Measurements from ENCODE around the gene WDR33.

WDR33 gene

DNA sequence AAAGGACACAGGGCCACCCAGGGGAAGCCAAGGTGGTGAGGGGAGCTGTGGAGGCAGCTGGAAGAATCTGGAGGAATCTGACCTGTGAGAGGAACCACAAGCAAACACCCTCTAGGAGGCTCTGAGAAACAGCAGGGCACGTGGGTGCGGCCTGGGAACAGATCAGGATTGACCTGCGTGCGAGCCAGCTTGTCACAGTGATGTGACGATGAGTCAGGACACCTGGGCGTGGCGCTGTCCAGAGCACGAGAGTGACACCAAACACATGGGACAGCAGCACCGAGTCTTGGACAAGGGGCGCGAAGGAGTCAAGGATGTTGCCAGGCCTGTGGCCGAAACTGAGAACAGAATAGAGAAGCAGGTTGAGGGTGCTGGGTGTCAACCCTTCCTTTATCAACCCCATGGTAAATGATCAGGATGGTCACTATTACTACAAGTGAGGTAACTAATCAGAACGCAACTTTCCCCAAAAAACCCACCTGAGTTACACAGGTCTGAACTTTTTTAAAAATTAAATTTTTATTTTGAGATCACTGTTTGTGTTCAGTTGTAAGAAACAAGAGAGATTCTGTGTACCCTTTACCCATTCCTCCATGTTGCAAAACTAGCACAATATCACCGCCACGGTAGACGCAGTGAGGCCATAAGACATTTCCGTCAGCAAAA, 110.3 kb downstream of the WDR33 start:
- H3K27me3 ChIP-seq (ENCODE audit: insufficient read depth, low read length) = no peaks in the 10 kb centered on the region
- peak overlapping the region; percentile 41 for H3K27ac ChIP-seq (ENCODE audit: low read length)
- H3K9me3 ChIP-seq (ENCODE audit: insufficient read depth, low read depth, low read length) = no peaks in the 10 kb centered on the region
- H3K4me3 ChIP-seq (ENCODE audit: low read length) = peak overlapping the region; percentile 78
- H3K9ac ChIP-seq (ENCODE audit: low read depth, low read length) = peak overlapping the region; percentile 82; the same call in 1 of the 2 replicates
- H3K4me1 ChIP-seq (ENCODE audit: insufficient read depth, low read length) = peaks cover 22% of the 10 kb centered on the region
- H3K36me3 ChIP-seq (ENCODE audit: insufficient read depth, low read depth, low read length) = peaks cover 30% of the 10 kb centered on the region

GRCh38 chr2:127698553-127699355, 112.2 kb downstream of the WDR33 start:
- no peaks in the 10 kb centered on the region for H3K9me3 ChIP-seq (ENCODE audit: insufficient read depth, low read depth, low read length)
- no peak overlapping the region for H3K27ac ChIP-seq (ENCODE audit: low read length)
- H3K4me1 ChIP-seq (ENCODE audit: insufficient read depth, low read length) = peaks cover 22% of the 10 kb centered on the region
- peaks cover 7% of the 10 kb centered on the region; the same call in 1 of the 2 replicates for H3K27me3 ChIP-seq (ENCODE audit: insufficient read depth, low read length)
- no peak overlapping the region for H3K4me3 ChIP-seq (ENCODE audit: low read length)
- peaks cover 11% of the 10 kb centered on the region for H3K36me3 ChIP-seq (ENCODE audit: insufficient read depth, low read depth, low read length)
- no peak overlapping the region for H3K9ac ChIP-seq (ENCODE audit: low read depth, low read length)

DNA sequence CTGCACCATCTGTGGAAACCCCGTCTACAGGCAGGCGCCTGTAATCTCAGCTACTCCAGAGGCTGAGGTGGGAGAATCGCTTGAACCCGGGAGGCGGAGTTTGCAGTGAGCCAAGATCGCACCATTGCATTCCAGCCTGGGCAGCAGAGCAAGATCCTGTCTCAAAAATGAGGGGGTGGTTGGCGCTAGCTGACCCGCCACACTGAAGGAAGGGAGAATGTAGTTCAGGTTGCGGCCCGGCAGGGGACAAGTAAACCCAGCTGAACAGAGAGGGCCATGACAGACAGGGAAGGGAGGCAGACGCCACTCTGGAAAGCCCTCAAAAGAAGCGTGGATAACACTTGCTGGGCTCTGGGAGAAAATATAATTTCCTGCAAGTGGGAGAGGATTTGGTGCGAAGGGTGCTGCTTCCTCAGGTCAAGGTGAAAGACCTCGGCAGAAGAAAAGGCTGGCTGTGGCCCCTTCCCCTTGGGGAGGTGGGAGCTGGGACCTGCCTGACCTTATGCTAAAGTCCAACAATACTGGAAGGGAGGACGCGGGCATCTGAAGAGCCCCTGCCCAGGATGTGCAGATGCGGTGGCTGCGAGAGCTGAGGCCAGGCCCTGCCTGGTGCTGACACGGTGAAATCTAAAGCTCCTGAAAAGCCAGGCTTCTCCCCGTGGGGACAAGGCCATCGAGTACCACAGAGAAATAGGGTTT, 113.3 kb downstream of the WDR33 start:
- no peaks in the 10 kb centered on the region for H3K9me3 ChIP-seq (ENCODE audit: insufficient read depth, low read depth, low read length)
- peaks cover 7% of the 10 kb centered on the region; the same call in 1 of the 2 replicates for H3K27me3 ChIP-seq (ENCODE audit: insufficient read depth, low read length)
- peaks cover 15% of the 10 kb centered on the region for H3K4me1 ChIP-seq (ENCODE audit: insufficient read depth, low read length)
- no peak overlapping the region for H3K27ac ChIP-seq (ENCODE audit: low read length)
- H3K4me3 ChIP-seq (ENCODE audit: low read length) = no peak overlapping the region
- H3K9ac ChIP-seq (ENCODE audit: low read depth, low read length) = no peak overlapping the region
- H3K36me3 ChIP-seq (ENCODE audit: insufficient read depth, low read depth, low read length) = peaks cover 2% of the 10 kb centered on the region; the same call in 1 of the 2 replicates

DNA sequence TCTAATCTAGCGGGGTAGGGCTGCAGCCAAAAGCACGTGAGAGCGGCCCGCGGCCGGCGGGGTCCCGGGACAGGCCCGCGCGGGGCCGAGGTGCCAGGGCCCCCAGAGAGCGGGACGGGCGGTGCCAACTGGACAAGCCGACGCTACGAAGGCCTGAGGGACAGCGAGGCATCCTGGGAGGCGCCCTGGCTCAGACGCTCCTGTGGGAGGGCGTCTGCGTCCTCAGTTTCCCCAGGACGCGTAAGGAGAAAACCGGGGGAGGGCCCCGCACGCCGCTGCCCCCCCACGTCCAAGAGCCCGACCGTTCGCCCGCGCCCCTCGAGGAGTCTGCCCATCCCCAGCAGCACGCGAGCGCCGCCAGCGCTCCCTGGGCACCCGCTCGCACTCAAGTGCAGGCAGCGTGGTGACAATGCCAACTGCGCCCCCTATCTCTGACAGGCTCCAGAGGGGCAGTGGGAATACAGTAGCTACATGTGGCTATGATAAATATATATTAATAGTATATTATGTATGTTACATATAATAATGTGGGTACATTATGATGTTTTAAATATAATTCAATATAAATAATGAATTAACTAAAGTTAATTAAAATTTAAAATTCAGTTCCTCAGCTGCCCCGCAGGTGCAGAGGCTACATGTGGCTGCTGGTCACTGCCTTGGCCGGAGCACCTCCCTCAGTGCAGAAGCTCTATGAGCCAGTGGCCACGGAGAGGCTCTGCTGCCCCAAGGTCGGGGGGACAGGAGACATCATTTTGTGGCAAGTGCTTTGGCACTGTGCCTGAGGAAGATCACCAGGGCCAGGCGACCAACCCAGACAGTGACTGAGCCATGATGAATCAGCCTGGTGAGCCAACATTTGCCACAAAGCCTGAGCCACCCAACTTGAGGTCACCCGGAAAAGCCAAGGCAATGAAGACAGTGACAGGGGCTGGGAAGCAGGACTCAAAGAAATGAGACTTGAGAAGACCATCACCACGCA, 115.2 kb downstream of the WDR33 start:
- no peaks in the 10 kb centered on the region for H3K36me3 ChIP-seq (ENCODE audit: insufficient read depth, low read depth, low read length)
- peaks cover 11% of the 10 kb centered on the region for H3K9me3 ChIP-seq (ENCODE audit: insufficient read depth, low read depth, low read length)
- no peak overlapping the region for H3K9ac ChIP-seq (ENCODE audit: low read depth, low read length)
- no peak overlapping the region for H3K27ac ChIP-seq (ENCODE audit: low read length)
- no peak overlapping the region; the same call in 1 of the 2 replicates for H3K4me3 ChIP-seq (ENCODE audit: low read length)
- H3K27me3 ChIP-seq (ENCODE audit: insufficient read depth, low read length) = peaks cover 7% of the 10 kb centered on the region; the same call in 1 of the 2 replicates
- H3K4me1 ChIP-seq (ENCODE audit: insufficient read depth, low read length) = peaks cover 11% of the 10 kb centered on the region

DNA sequence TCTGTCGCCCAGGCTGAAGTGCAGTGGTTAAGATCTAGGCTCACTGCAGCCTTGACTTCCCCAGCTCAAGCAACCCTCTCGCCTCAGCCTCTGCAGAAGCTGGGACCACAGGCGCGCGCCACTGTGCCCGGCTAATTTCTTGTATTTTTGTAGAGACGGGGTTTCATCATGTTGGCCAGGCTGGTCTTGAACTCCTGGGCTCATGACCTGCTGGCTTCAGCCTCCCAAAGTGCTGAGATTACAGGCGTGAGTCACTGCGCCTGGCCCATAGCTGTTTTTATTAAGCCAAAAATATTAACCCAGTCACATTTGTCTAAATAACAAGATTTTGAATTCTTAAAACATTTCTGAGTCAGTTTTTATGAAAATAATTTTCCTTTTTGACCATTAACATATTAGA, 116.0 kb downstream of the WDR33 start:
- H3K9ac ChIP-seq (ENCODE audit: low read depth, low read length) = no peak overlapping the region
- H3K4me3 ChIP-seq (ENCODE audit: low read length) = no peak overlapping the region
- peaks cover 4% of the 10 kb centered on the region; the same call in 1 of the 2 replicates for H3K4me1 ChIP-seq (ENCODE audit: insufficient read depth, low read length)
- H3K27me3 ChIP-seq (ENCODE audit: insufficient read depth, low read length) = peaks cover 7% of the 10 kb centered on the region; the same call in 1 of the 2 replicates
- H3K36me3 ChIP-seq (ENCODE audit: insufficient read depth, low read depth, low read length) = no peaks in the 10 kb centered on the region
- peaks cover 19% of the 10 kb centered on the region for H3K9me3 ChIP-seq (ENCODE audit: insufficient read depth, low read depth, low read length)
- H3K27ac ChIP-seq (ENCODE audit: low read length) = no peak overlapping the region

- Histone ChIP-seq H3K27ac (ENCODE audit: low read length) (no peak overlapping the region), H3K9ac (ENCODE audit: low read depth, low read length) (no peak overlapping the region), H3K36me3 (ENCODE audit: insufficient read depth, low read depth, low read length) (no peaks in the 10 kb centered on the region), H3K4me1 (ENCODE audit: insufficient read depth, low read length) (no peaks in the 10 kb centered on the region), H3K27me3 (ENCODE audit: insufficient read depth, low read length) (peaks cover 7% of the 10 kb centered on the region; the same call in 1 of the 2 replicates), H3K9me3 (ENCODE audit: insufficient read depth, low read depth, low read length) (peaks cover 28% of the 10 kb centered on the region), H3K4me3 (ENCODE audit: low read length) (no peak overlapping the region)
These were observed 120.3 kb downstream of the WDR33 start for GRCh38 chr2:127690696-127691095.

DNA sequence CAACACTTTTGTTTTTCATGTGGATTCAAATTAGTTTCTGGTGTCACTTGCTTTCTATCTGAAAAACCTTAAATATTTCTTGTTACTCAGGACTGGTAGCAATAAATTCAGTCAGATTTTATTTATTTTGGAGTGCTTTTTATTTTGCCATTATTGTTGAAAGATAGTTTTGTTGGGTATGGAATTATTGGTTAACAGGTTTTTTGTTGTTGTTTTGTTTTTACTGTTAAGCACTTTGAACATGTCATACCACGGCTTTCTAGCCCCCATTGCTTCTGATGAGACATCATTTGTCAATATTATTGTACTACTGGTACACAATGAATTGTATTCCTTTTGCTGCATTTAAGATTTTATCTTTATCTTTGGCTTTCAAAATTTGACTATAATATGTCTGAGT, 122.6 kb downstream of the WDR33 start:
- H3K4me1 ChIP-seq (ENCODE audit: insufficient read depth, low read length) = no peaks in the 10 kb centered on the region
- no peak overlapping the region for H3K4me3 ChIP-seq (ENCODE audit: low read length)
- H3K36me3 ChIP-seq (ENCODE audit: insufficient read depth, low read depth, low read length) = no peaks in the 10 kb centered on the region
- no peak overlapping the region for H3K9ac ChIP-seq (ENCODE audit: low read depth, low read length)
- H3K27ac ChIP-seq (ENCODE audit: low read length) = no peak overlapping the region
- H3K9me3 ChIP-seq (ENCODE audit: insufficient read depth, low read depth, low read length) = peaks cover 28% of the 10 kb centered on the region
- H3K27me3 ChIP-seq (ENCODE audit: insufficient read depth, low read length) = no peaks in the 10 kb centered on the region

DNA sequence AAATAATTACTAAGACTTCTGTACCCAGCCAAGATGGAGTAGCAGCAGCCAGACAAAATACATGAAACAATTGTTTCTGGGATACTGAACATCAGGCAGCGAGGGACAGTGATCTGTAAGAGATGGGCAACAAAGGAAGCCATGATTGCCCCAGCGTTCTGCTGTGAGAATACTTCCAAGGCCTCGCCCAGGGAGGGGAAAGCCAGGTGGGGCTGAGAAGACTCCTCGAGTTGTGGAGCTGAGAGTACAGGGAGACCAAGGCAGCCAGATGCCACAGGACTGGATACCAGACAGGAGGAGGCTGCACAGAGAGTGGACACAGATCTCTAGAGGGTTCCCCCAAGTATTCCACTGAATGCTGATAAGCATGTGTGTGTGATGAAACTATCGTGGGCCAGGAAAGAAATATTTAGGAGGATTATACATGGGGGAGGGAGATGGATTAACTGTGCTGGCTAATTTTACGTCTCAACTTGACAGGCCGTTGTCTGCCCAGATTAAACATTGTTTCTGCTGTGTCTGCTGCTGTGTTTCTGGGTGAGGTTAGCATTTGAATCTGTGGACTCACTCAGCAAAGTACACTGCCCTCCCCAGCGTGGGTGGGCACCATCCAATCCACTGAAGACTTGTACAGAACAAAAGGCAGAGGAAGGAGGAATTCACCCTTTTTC, 125.4 kb downstream of the WDR33 start:
- Histone ChIP-seq H3K9ac (ENCODE audit: low read depth, low read length) (no peak overlapping the region), H3K36me3 (ENCODE audit: insufficient read depth, low read depth, low read length) (no peaks in the 10 kb centered on the region), H3K4me1 (ENCODE audit: insufficient read depth, low read length) (no peaks in the 10 kb centered on the region), H3K4me3 (ENCODE audit: low read length) (no peak overlapping the region), H3K9me3 (ENCODE audit: insufficient read depth, low read depth, low read length) (peaks cover 15% of the 10 kb centered on the region), H3K27ac (ENCODE audit: low read length) (no peak overlapping the region), H3K27me3 (ENCODE audit: insufficient read depth, low read length) (no peaks in the 10 kb centered on the region; the same call in 1 of the 2 replicates)

DNA sequence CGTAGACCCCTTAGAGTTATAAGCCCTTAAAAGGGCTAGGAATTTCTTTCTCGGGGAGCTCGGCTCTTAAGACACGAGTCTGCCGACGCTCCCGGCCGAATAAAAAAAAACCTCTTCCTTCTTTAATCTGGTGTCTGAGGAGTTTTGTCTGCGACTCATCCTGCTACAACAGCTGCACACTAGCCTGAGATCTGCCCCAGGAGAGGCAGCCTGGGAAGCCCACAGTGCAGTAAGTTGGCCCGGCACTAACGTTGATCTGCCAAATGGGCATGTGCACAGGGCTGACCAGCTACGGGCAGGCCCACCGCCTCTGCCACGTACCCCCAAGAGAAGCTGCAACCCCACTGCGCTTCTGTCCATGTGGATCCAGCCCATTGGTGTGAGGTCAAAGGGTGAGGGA, 127.2 kb downstream of the WDR33 start:
- Histone ChIP-seq H3K9me3 (ENCODE audit: insufficient read depth, low read depth, low read length) (no peaks in the 10 kb centered on the region), H3K27ac (ENCODE audit: low read length) (no peak overlapping the region), H3K9ac (ENCODE audit: low read depth, low read length) (no peak overlapping the region), H3K4me1 (ENCODE audit: insufficient read depth, low read length) (no peaks in the 10 kb centered on the region), H3K27me3 (ENCODE audit: insufficient read depth, low read length) (no peaks in the 10 kb centered on the region; the same call in 1 of the 2 replicates), H3K4me3 (ENCODE audit: low read length) (no peak overlapping the region), H3K36me3 (ENCODE audit: insufficient read depth, low read depth, low read length) (no peaks in the 10 kb centered on the region)

DNA sequence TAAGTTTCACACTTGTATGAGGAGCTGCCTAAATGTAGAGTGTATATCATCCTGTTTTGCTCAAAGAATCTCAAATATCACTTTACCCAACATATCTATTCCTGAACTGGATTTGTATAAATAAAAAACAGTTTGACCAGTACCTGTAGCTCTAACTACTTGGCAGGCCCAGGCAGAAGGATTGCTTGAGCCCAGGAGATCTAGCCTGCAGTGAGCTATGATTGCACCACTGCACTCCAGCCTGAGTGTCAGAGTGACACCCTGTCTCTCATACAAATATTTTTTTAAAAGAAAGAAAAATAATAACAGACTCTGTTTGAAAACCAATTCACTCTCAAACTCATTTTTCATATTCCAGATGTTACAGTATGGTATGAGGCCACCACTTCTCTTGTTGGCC, 127.9 kb downstream of the WDR33 start:
- no peaks in the 10 kb centered on the region for H3K4me1 ChIP-seq (ENCODE audit: insufficient read depth, low read length)
- no peak overlapping the region for H3K9ac ChIP-seq (ENCODE audit: low read depth, low read length)
- no peak overlapping the region for H3K27ac ChIP-seq (ENCODE audit: low read length)
- H3K27me3 ChIP-seq (ENCODE audit: insufficient read depth, low read length) = peaks cover 6% of the 10 kb centered on the region
- no peak overlapping the region for H3K4me3 ChIP-seq (ENCODE audit: low read length)
- H3K9me3 ChIP-seq (ENCODE audit: insufficient read depth, low read depth, low read length) = no peaks in the 10 kb centered on the region
- H3K36me3 ChIP-seq (ENCODE audit: insufficient read depth, low read depth, low read length) = no peaks in the 10 kb centered on the region

Data from iPS-20b (cell line).